Measurements from ENCODE around the gene UBE2J2. TPM values are rescaled to one million over a fixed set of nuclear protein-coding genes. Genes with fewer than 3 reads are reported as not detected.

The UBE2J2 gene
- total RNA-seq (2022; extraction: Qiagen RNA extraction) = 37.3 to 49.1 TPM (median 46.4 TPM) in 5 replicates

GRCh38 chr1:1273512-1274298, at the start of gene UBE2J2:
UBE2J2 (minus strand) TSS chr1:1273854; CDS start chr1:1267992, 5,862 bp downstream.

DNA sequence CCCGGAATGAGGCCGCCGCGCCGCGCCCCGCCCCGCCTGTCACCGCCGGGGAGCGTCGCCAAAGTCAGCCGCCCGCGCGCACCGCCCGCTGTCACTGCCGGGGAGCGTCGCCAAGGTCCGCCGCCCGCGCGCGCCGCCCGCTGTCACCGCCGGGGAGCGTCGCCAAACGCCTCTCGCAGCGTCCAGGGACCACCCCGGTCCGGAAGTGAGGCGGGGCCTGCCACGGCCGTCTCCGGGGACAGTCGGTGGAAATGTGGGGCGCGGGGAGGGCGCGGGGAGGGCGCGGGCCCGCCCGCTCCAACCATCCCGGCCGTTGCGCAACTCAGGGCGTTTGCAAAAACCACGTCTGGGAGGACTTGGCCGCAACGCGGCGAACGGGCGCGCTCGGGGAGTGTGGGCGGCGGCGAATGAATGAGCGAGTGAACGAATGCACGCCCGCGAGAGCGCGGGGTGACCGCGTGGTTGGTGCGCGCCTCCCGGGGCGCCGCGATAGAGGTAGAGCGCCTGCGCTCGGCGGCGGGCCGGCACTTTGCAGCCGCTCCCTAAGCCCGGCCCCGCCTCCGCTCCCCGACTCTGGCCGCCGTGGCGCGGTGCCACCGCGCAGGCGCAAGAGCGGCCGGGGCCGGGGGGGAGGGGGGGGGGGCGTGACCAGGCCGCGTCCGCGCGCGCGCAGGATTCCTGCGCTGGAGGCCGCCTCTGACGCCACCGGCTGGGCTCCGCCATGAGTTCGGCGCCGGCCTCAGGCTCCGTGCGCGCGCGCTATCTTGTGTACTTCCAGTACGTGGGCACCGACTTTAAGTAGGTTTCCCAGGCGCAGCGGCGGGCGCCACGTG, 34.5 kb upstream of the UBE2J2 start, which contains the start of the genes ACAP3 and PUSL1:
Gene ACAP3 (minus strand): TSS at position 8 of the 833 bp plus-strand sequence. CDS start 115 bp downstream, outside the sequence.
Gene PUSL1 (plus strand): TSS at position 675 of the 833 bp plus-strand sequence. CDS start 47 bp downstream, at position 722.

GRCh38 chr1:1246577-1247340, 26.9 kb downstream of the UBE2J2 start, which contains the start of gene C1QTNF12:
C1QTNF12 (minus strand) TSS chr1:1246722; CDS start chr1:1246690, 32 bp downstream.

GRCh38 chr1:1232208-1232795, 41.4 kb downstream of the UBE2J2 start, which contains the start of gene B3GALT6:
B3GALT6 (plus strand) TSS chr1:1232237; CDS start chr1:1232279, 42 bp downstream.

DNA sequence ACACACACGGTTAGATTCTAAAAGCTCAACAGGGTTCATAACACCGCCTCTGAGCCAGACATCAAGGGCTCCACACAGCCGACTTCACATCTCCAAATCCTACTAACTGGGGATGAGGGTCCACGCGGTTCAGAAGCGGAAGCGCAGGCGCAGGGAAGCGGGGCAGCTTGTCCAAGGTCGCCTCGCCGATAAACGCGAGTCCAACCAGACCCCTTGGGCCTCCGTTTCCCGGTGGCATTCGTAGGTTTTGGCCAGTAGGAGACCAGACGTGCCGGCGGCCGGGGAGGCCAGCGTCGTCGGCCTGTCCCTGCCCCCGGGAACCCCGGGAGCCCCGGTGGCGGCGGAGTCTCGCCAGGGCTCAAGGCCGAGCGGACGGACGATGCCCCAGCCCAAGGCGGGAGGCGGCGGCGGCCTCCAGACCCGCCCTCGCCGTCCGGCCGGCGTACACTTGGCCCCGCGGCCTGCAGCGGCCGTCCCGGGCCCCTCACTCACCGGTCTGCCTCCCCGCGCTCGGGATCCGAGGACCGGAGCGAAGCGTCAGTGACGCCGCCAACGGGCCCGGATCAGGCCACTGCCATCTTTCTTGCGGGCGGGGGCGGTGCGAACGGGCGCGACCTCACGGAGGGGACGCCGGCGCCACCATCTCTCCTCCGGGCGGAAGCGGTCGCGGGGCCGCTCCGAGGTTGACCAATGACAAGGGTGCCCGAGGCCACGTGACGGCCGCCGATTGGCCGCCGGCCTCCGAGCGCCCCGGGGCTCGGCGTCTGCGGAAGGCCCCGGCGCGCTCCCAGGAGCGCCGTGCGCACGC, 42.0 kb downstream of the UBE2J2 start, which contains the start of gene SDF4:
Gene SDF4 (minus strand): TSS at position 602 of the 808 bp plus-strand sequence. CDS start 3,229 bp downstream, outside the sequence.

GRCh38 chr1:1213345-1214265, 60.0 kb downstream of the UBE2J2 start, which contains the start of gene TNFRSF4:
TNFRSF4 (minus strand) TSS chr1:1214153; CDS start chr1:1214127, 26 bp downstream.

DNA sequence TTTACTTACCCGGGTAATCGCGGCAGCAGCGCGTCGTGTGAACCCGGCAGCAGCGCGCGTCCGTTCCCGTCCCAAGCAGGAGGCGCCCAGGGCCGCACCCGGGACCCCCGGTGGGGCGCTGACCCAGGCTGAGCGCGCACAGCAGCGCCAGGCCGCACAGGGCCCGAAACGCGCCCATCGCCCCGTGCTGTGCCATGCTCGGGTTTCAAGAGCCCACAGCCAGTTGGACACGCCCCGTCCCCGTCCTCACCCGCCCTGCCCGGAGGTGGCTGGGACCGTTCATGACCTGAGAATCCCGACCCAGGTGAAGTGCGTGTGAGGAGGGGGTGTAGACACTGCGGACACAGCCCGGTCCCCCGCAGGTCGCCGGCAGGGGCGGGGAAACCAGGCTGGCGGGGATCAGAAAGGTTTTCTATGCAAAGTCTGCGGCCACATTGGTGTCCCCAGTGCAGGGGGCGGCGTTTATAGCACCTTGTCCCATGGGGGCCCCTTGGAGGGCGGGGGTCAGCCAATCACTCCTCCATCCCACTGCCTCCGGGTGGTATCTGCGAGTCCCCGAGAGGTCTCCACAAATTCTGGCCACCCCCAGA, 67.2 kb downstream of the UBE2J2 start, which contains the start of gene TNFRSF18:
Gene TNFRSF18 (minus strand): TSS at position 217 of the 590 bp plus-strand sequence. CDS start 21 bp downstream, at position 196.

Other genes with a start within 250 kb of the UBE2J2 start
- 0.13 to 0.20 TPM (median 0.18 TPM) in 5 replicates for gene RNF223, start 199.5 kb downstream of the UBE2J2 start, total RNA-seq (2022; extraction: Qiagen RNA extraction)
- 8.5 to 13.5 TPM (median 12.3 TPM) in 5 replicates for gene C1orf159, start 157.8 kb downstream of the UBE2J2 start, total RNA-seq (2022; extraction: Qiagen RNA extraction)
- 0.03 TPM in 1 of 5 replicates, not detected in the others for gene TTLL10, start 100.0 kb downstream of the UBE2J2 start, total RNA-seq (2022; extraction: Qiagen RNA extraction)
- 0.07 TPM in 1 of 5 replicates, not detected in the others for gene TNFRSF18, start 67.3 kb downstream of the UBE2J2 start, total RNA-seq (2022; extraction: Qiagen RNA extraction)
- gene TNFRSF4, start 59.7 kb downstream of the UBE2J2 start, total RNA-seq (2022; extraction: Qiagen RNA extraction) = 0.06 to 0.15 TPM (median 0.10 TPM) in 4 of 5 replicates, not detected in the other
- gene SDF4, start 41.9 kb downstream of the UBE2J2 start, total RNA-seq (2022; extraction: Qiagen RNA extraction) = 92.5 to 135 TPM (median 132 TPM) in 5 replicates
- 10.7 to 17.9 TPM (median 16.5 TPM) in 5 replicates for gene B3GALT6, start 41.6 kb downstream of the UBE2J2 start, total RNA-seq (2022; extraction: Qiagen RNA extraction)
- 0.70 to 2.4 TPM (median 1.5 TPM) in 5 replicates for gene C1QTNF12, start 27.1 kb downstream of the UBE2J2 start, total RNA-seq (2022; extraction: Qiagen RNA extraction)
- gene SCNN1D, start 6.6 kb upstream of the UBE2J2 start, total RNA-seq (2022; extraction: Qiagen RNA extraction) = 0.89 to 1.4 TPM (median 1.1 TPM) in 5 replicates
- gene ACAP3, start 34.1 kb upstream of the UBE2J2 start, total RNA-seq (2022; extraction: Qiagen RNA extraction) = 5.8 to 17.5 TPM (median 13.1 TPM) in 5 replicates
- gene PUSL1, start 34.7 kb upstream of the UBE2J2 start, total RNA-seq (2022; extraction: Qiagen RNA extraction) = 12.1 to 23.7 TPM (median 21.1 TPM) in 5 replicates
- 45.7 to 59.9 TPM (median 58.4 TPM) in 5 replicates for gene INTS11, start 50.8 kb upstream of the UBE2J2 start, total RNA-seq (2022; extraction: Qiagen RNA extraction)
- 16.0 to 25.5 TPM (median 24.1 TPM) in 5 replicates for gene CPTP, start 50.9 kb upstream of the UBE2J2 start, total RNA-seq (2022; extraction: Qiagen RNA extraction)
- gene TAS1R3, start 57.4 kb upstream of the UBE2J2 start, total RNA-seq (2022; extraction: Qiagen RNA extraction) = 0.12 to 0.21 TPM (median 0.17 TPM) in 5 replicates
- 35.7 to 69.6 TPM (median 67.1 TPM) in 5 replicates for gene DVL1, start 75.6 kb upstream of the UBE2J2 start, total RNA-seq (2022; extraction: Qiagen RNA extraction)
- gene MXRA8, start 84.7 kb upstream of the UBE2J2 start, total RNA-seq (2022; extraction: Qiagen RNA extraction) = 0.07 to 0.29 TPM (median 0.12 TPM) in 4 of 5 replicates, not detected in the other
- 116 to 165 TPM (median 153 TPM) in 5 replicates for gene AURKAIP1, start 101.4 kb upstream of the UBE2J2 start, total RNA-seq (2022; extraction: Qiagen RNA extraction)
- gene CCNL2, start 125.5 kb upstream of the UBE2J2 start, total RNA-seq (2022; extraction: Qiagen RNA extraction) = 29.8 to 55.4 TPM (median 47.5 TPM) in 5 replicates
- gene MRPL20, start 133.4 kb upstream of the UBE2J2 start, total RNA-seq (2022; extraction: Qiagen RNA extraction) = 122 to 160 TPM (median 123 TPM) in 5 replicates
- 0.05 TPM in 1 of 5 replicates, not detected in the others for gene ANKRD65, start 147.4 kb upstream of the UBE2J2 start, total RNA-seq (2022; extraction: Qiagen RNA extraction)
- gene VWA1, start 161.8 kb upstream of the UBE2J2 start, total RNA-seq (2022; extraction: Qiagen RNA extraction) = 4.2 to 13.3 TPM (median 12.5 TPM) in 5 replicates
- not detected in 5 replicates for gene ATAD3C, start 175.8 kb upstream of the UBE2J2 start, total RNA-seq (2022; extraction: Qiagen RNA extraction)
- 1.7 to 3.2 TPM (median 2.8 TPM) in 5 replicates for gene ATAD3B, start 197.9 kb upstream of the UBE2J2 start, total RNA-seq (2022; extraction: Qiagen RNA extraction)
- gene ATAD3A, start 238.3 kb upstream of the UBE2J2 start, total RNA-seq (2022; extraction: Qiagen RNA extraction) = 25.4 to 40.1 TPM (median 36.8 TPM) in 5 replicates